Mononuclear cell (primary cell): ENCODE results near the gene NUMB. TPM values are rescaled to one million over a fixed set of nuclear protein-coding genes. Genes with fewer than 3 reads are reported as not detected.

Source experiments
- H3K27me3 ChIP-seq: 2 replicates; pipeline ENCODE4 v1.6.0; 2011; ENCODE audit warnings: low read length, control low read depth; ENCODE audit not compliant: insufficient read depth
- H3K4me1 ChIP-seq: 2 replicates; pipeline ENCODE4 v1.5.1; 2011; ENCODE audit warnings: mild to moderate bottlenecking, low read length, control low read depth; ENCODE audit not compliant: insufficient read depth
- H3K4me3 ChIP-seq: 2 replicates; pipeline ENCODE4 v1.5.1; 2011; ENCODE audit warnings: mild to moderate bottlenecking, low read length, moderate library complexity
- H3K9me3 ChIP-seq: 2 replicates; pipeline ENCODE4 v1.5.1; 2011; ENCODE audit warnings: low read depth, mild to moderate bottlenecking, control low read depth, low read length
- total RNA-seq: library from RNA; depleted of rRNA; stranded (reverse); fragments of >200 nt; gene quantifications from one replicate; pipeline ENCODE4 v1.2.3, GENCODE V29; 2012

The NUMB gene
- total RNA-seq, 1 donor: 41.1 TPM

GRCh38 chr14:73232984-73233383, 225.4 kb downstream of the NUMB start:
- Histone ChIP-seq H3K4me3 (no peak overlapping the region), H3K27me3 (peaks cover 40% of the 10 kb centered on the region), H3K9me3 (no peaks in the 10 kb centered on the region), H3K4me1 (peaks cover 12% of the 10 kb centered on the region)

- Histone ChIP-seq H3K9me3 (no peaks in the 10 kb centered on the region), H3K4me3 (no peak overlapping the region), H3K27me3 (peaks cover 36% of the 10 kb centered on the region), H3K4me1 (peaks cover 6% of the 10 kb centered on the region)
Observed at GRCh38 chr14:73231981-73232851, 226.1 kb downstream of the NUMB start.

- no peak overlapping the region for H3K4me3 ChIP-seq
Observed at GRCh38 chr14:73230051-73230450, 228.3 kb downstream of the NUMB start.

GRCh38 chr14:73227812-73228781, 230.2 kb downstream of the NUMB start:
- no peaks in the 10 kb centered on the region for H3K4me1 ChIP-seq
- no peaks in the 10 kb centered on the region for H3K9me3 ChIP-seq
- no peak overlapping the region for H3K4me3 ChIP-seq
- H3K27me3 ChIP-seq: peaks cover 3% of the 10 kb centered on the region

More at GRCh38 chr14:73230051-73230450, 228.3 kb downstream of the NUMB start:
- H3K4me1 ChIP-seq: no peaks in the 10 kb centered on the region
- no peaks in the 10 kb centered on the region for H3K9me3 ChIP-seq
- H3K27me3 ChIP-seq: peaks cover 15% of the 10 kb centered on the region

- Histone ChIP-seq H3K9me3 (no peaks in the 10 kb centered on the region), H3K4me3 (no peak overlapping the region), H3K27me3 (no peaks in the 10 kb centered on the region), H3K4me1 (no peaks in the 10 kb centered on the region)
Observed at GRCh38 chr14:73225496-73225895, 232.8 kb downstream of the NUMB start.

Other genes with a start within 250 kb of the NUMB start
- 0.31 TPM for gene PAPLN, start 221.0 kb downstream of the NUMB start, total RNA-seq
- gene RIOX1, start 32.4 kb upstream of the NUMB start, total RNA-seq: 32.2 TPM
- gene ACOT1, start 78.6 kb upstream of the NUMB start, total RNA-seq: 0.73 TPM
- 0.10 TPM for gene HEATR4, start 100.4 kb upstream of the NUMB start, total RNA-seq
- 12.9 TPM for gene ACOT2, start 110.7 kb upstream of the NUMB start, total RNA-seq
- 0.42 TPM for gene ACOT4, start 133.3 kb upstream of the NUMB start, total RNA-seq
- gene ACOT6, start 154.0 kb upstream of the NUMB start, total RNA-seq: not detected
- 1.5 TPM for gene DNAL1, start 186.4 kb upstream of the NUMB start, total RNA-seq